GM18517 (cell line): Measurements from ENCODE around the gene TXLNB.

Source experiments
- ATAC-seq: cut with Tn5 transposase; IDR thresholded peaks from one replicate; pipeline ENCODE4 v1.9.1; 2021; ENCODE audit warnings: mild to moderate bottlenecking, moderate library complexity; ENCODE audit not compliant: unreplicated experiment

Gene TXLNB

DNA sequence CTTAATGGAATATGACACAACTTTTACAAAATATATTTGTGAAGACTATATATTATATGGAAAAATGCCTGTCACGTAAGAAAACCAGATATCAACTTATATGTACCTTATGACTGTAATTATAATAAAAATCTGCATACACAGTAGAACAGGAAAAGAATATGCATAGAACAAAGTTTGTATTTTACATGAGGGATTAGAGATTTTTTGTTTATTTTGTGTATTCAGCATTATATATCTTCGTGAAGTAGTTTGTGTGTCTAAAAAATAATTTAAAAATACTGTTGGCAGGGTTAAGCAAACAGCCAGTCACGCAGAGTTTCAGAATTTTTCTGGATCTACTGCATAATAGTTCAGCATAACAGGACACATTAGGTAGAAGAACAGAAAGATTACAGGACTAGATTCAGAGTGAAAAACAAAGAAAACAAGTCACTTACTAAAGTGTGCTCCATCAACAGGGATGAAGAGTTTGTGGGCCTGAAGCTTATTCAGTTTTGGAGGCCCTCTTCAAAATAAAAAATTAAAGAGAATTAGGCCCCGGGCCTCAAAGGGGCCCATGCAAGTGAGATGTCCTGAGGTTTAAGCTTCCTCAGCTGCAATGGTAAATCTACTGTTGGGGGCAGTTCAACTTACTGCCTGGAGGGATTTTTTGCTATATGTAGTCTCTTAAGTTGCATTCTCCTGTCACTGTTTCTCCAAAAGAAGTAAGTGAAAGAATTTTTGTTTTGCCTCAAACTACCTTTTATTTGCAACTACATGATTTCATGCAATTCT, 16.3 kb downstream of the TXLNB start:
- ATAC-seq = no peak

DNA sequence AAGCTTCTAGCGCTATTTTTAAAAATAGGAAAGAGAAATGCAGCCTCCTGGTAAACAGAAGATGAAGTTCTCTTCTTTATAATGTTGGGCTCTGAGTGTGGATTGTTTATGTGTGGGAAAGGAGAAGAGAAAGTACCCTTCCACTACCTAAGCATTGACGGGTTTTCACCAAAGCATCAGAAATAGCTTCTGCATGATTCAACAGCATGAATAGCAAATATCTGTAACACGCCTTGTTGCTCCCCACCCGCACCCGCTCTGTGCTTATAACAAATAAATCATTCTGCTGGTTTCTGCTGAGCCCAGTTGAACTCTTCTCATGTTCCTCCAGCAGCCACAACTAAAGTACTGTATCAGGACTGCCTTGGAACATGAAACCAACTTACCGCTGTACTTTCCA, 20.7 kb downstream of the TXLNB start:
- ATAC-seq = peak; percentile 88

DNA sequence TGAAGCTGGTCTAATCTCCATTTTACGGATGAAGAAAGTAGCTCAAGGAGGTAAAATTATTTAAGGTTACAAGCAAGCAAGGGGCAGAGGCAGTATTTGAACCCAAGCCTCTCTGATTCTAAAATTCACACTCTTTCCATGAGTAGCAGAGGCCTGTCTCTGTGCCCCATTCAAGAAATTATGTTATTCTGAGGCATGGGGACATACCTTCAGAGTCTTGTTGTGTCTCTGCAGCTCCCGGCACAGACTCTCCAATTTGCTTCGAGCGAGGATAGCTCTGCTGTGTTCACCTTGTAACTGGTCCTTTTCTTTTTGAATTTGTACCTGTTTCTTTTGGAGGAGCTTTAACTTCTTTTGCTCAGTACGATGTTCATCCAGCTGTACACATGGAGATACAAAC, 21.5 kb downstream of the TXLNB start:
- ATAC-seq = no peak

DNA sequence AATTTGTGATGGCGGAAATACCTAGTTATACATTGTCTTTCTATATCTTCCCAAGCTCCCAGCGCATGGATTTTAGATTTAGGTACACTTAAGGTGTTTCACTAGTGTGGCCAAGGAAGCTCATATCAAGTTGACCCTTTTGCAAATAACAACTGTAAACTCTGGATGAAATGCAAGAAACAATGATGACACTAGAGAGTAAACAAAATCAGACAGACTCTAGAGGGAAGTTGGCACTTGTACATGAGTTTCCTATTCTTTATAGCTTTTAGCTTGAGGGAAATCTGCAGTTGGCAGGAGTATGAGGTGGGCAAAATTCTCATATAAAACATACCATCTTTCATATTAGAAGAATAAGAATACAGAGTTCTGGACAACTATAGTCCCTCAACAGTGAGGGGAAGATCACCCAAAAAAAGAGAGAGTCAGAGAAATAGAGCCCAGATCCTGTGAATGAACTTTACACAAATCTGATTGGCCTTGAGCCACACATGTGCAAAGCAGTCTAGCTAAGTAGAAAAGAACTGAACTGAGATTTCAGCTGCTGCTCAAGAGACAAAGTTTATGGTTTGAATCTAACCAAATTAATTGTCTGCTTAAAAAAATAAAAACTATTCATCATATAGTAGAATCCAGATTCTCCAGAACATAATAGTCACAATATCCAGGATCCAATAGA, 26.1 kb downstream of the TXLNB start:
- no peak for ATAC-seq

DNA sequence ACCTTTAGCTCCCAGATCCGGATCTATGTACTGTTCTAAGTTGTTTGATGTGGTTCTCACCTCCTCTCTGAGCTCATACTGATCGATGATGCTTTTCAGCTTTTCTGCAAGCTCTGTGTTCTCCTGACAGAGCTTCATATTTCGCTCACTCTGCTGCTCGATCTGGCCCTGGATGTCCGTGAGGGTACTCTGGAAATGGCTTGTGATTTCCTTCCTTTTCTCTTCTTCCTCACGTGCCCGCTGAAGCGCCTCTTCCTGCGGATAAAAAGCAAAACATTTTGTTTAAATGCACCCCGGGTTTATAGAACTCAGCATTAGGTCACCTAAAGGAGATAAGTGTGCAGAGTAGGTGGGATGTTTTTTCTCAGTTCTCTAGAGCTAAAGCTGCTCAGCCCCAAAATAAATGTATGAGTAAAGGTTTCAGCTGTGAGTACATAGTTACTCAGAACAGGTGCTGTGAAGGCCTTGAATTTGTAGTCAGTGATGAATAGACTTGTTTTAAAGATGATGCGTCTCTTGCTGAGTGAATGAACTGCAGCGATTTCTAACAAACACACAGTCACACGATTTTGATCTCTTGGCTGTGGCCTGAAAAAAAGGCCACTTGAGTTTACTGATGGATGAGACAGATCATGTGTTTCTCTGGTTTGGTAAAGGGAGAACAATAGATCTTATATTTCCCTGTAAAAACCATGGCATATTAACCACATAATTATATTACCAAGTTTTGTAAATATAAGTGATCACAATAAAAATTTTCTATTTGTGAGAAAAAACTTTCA, 29.1 kb downstream of the TXLNB start:
- ATAC-seq = peak; percentile 89

DNA sequence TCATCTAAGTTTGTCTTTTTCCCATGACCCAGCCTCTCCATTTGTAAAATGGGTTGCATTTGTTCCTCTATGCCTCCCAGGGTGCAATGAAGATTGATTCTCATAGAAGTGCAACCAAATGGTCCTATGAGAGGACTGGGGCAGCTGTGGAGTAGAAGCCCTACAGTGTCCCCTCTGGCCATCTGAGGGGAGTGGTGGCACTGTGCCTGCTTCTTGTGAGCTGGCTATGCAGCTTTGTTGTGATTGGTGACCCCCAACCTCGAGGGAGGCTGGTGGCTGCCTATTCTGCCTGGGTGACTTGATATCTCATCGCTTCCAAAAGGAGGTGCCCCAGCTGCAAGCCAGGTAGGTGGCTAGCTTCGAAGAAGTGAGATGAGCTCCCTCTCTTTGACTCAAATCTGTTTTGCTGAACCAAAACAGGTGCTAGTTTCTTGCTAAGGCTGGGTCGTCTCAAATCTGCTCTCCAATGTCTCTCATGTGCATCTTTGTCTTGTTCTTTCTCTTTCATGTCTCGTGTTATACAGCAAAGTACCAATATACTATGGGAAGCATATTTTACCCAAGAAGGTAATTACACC, 33.9 kb downstream of the TXLNB start:
- ATAC-seq = peak; percentile 66

DNA sequence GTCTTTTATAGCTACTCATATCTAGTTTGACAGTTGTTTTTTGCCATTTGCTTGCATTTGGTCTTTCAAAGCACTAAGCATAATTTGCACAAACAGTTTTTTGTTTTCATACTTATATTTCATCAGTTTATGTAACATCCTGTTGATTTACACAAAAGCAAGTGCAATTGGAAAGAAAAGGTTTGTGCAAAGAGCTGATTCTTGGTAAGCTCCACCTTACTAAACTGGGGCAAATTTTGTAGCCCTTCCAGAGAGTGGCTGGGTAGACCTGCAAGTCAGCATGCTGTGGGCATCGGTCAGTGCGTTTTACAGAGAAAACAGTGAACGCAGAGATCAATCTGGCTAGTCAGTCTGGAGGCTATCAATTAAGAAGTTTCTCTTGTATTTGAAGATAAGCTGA, 34.5 kb downstream of the TXLNB start:
- no peak for ATAC-seq

DNA sequence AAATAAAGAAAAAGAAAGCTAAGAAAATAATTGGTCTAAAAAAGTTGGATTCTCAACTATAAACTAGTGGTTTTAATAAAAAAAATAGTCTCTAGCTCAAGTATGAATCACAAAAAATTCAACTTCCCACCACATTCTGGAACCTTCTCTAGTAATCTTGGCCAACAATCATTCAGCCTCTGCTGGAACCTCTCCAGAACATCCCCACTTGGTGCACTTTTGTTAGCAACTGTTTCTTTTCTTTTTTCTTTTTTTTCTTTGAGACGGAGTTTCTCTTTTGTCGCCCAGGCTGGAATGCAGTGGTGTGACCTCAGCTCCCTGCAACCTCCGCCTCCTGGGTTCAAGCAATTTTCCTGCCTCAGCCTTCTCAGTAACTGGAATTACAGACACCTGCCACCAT, 35.7 kb downstream of the TXLNB start:
- no peak for ATAC-seq

DNA sequence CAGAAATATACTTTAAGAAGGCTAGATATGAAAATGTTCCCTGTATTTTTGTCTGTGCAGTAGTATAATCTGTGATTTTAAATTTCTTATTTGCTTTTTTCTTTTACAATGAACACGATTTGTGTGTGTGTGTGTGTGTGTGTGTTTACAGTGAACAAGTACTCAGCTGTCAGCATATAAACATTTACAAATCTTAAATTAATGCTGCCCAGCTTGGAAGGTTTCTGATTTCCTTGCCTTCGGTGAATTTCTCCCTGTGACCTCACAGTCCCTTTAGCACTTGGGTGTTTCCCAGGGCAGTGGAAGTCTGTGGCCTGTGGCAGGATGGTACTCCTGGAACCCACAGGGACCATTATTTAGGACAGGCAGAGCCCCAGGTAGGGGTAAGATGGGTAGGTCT, 37.6 kb downstream of the TXLNB start:
- no peak for ATAC-seq

DNA sequence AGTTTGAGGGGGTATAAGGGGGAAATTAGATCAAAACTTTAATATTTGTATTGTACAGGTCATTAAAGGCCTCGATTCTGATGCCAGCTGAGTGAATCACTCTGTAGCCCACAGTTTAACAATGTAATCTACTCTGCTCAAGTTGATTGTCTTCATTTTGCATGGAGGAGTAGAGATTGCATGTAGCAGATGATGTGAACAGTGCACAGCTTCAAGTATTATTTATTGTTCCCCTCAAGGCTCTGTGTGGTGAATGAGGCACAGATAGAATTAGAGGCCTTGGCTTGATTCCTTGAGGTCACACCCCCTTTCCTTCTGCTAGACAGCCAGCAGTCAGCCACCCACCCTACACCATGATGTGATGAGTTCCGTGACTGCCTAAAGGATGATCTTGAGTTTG, 38.1 kb downstream of the TXLNB start:
- no peak for ATAC-seq

DNA sequence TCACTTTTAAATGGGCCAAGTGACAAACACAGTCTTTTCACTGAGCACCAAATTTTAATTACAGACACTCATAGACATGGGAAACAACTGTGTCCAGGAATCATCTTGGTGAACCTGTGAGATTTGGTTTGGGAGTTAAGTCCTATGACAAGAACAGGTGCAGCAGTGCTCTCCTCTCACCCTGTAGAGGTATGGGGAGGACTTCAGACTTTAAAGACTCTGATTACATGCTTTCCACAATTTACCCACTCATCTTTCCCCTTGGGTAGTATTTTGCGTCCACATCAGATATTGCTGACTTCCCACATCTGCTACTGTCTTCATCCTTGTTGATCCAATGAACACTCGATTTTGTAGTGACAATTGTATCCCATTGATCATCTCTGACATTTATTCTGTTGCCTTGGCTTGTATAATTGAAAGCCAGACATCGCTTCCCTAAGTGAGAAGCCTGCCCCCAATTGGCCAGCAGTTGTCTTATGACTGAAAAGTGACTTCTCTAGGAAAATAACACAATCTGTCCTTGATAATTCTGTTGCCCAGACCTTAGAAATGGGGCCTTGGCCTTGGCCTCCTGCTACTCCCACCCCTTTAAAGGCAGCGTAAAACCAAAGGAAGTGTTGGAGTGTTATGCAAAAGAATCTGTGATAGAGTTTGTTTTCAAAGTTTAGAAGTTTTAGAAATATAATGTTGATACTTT, 40.0 kb downstream of the TXLNB start:
- no peak for ATAC-seq

DNA sequence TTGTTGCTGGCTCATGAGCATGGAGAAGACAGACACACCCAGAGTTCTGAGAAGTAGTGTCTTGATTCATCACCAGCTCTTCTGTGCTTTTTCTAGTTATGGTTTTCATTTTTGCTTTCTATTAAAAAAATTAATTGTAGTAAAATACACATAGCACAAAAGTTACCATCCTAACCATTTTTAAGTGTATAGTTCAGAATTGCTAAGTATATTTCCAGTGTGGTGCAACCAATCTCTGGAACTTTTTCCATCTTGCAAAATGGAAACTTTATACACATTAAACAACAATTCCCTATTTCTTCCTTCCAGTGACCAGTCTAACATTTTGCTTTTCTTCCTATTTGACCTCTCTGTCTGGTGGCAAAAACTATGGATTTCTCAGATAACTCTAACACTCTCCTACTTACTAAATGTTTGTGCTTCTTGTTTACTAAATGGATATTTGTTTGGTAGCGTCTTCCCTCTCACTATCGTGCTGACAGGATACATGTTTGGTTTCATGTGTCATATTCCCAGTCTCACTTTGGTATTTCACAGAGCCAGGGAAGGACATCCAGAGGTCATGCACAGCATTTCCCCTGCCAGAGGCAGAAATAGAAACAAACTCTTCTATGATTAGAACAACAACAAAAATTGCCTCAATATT, 40.6 kb downstream of the TXLNB start:
- ATAC-seq = peak; percentile 34

DNA sequence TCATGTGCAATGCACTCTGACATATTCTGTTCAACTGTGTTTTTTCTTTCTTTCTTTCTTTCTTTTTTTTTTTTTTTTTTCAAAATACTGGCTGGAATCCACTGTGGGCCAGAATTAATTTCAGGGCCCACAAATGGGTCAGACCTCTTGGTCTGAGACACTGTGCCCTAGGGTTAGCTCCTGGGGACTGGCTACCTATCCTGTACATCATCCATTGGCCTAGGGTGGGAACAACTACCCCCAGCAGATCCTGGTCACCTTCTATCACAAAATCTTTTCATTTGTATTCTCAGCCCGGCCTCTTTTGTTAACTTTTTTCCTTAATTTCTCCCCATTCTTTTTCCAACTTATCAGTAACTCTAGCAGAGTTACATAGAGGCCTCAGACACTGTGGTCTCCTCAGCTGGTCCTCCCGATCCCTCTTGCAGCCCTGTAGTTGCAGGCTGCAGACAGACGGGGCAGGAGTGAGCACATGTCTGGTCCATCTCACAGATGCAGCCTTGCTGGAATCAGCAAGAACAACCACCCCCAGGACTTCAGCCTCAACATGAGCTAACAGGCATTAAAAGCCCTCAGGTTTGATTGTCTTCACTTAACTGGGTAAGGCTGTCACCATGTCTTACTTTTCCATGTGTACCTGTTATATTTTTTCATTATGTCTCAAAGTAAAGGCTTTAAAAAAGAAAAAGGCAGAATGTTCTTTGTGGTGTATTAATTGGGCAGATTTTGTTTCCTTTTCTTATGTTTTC, 41.3 kb downstream of the TXLNB start:
- ATAC-seq = peak; percentile 91

DNA sequence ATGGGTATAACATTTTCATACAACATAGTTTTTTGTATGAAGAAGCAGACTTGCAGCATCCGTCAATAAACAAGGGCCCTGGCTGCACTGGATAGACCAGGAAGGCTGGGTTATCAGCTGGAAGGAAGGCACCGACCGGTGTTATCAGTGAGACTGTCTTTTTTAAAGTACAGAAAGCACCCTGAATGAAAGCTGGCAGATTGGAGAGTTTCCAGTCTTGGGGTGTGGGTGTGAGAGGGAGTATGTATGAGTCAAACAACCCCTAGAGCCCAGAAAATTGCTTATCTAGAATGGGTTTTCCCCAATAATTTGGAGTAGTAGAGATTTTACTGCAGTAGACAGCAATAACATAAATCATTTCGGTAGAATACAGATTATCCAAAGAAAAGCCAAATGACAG, 42.4 kb downstream of the TXLNB start:
- no peak for ATAC-seq

DNA sequence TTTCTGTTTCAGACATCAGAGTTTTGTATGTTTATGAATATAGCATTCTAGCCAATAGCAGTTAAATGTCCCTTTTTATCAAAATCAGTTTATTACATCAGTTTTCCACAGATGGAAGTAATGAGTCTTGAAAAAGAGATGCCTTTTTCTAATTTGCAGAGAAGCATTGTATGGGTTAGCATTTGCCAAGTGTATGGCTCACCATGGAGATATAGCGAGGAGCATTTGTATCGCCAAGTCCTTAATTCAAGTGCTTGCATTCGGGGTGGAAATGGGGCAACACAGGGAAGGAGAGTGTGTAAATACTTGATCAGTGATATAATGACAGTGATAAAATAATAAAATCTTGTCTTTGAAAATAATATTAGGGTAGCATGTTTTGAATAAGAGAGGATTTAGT, 42.9 kb downstream of the TXLNB start:
- ATAC-seq = no peak

DNA sequence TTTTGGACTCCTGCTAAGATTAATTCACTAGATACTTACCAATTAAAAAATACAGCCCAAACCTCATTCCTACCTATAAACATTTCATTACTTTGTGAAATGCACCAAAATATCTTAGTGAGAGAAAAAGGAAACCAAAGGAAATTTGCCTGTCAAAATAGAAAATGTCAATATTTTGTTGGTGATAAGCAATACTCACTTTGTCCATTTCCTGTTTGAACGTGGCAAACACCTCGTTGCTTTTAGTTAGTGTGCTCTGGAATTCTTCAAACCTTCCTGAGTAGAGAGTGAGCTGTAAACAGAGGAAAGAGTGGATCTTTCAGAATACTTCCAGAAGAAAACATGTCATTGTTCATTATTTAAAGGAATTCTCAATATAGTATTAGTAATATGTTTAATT, 44.2 kb downstream of the TXLNB start:
- ATAC-seq = no peak

DNA sequence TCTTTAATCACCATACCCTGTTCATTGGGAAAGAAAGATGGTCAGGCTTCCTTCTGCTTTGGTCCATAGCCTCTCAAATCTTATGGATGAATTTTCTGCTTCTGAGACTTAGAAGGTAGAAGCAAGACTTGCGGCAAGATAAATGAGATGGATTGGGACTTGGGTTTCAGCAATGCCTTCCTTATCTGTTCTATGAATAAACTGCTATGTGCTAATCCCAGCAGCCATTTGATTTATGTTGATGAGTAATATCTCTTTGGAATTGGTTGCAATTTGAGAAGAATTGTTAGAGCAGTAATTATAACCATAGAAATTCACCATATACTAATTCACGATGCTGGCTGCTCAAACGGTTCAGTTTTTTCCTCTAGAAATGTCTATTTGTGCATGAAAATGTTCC, 48.3 kb downstream of the TXLNB start:
- no peak for ATAC-seq

DNA sequence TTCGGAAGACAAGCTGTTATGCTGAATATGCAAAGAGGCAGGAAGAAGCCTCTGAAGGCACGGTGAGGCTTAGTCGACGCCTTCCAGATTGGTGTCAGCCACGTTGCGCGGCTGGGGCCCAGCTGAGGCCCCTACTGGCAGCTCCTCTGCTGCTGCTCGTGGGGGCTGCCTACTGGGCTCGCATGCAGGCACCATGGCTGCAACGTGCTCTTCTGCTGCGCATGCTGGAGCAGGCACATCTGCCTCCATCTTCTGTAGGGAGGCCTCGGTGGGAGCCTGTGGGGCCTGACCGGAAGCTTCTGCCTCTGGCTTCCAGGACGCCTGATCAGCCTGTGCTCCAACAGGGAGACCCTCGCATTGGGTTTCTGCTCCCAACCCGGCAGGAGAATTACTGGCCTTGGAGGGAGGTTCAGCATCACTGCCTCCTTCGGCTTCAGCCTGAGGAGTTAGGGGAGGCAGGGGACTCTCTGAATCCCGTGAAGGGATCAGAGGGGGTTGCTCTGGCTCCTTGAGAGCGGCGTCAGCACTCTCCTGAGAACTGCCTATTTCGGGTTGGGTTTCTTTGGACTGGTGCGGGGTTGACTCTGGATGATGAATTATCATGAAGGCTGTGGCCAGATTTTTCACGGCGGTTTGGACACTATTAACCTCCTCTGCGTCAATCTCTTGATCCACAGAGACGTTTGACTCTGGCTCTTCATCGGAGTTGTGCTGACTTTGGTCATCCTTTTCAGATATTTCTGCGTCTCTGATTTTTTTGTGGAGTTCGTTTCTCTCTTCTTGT, 49.1 kb downstream of the TXLNB start:
- ATAC-seq = no peak
